HUES64 (cell line): ENCODE measurements around the gene FGF19.

ENCODE experiments used
- H3K27ac ChIP-seq: 2 replicates; pipeline ENCODE4 v1.7.0; 2013; ENCODE audit warnings: low read depth, low read length, inconsistent platforms
- H3K27me3 ChIP-seq: 2 replicates; pipeline ENCODE4 v1.6.1; 2013; ENCODE audit warnings: mild to moderate bottlenecking, low read length; ENCODE audit not compliant: insufficient read depth
- H3K36me3 ChIP-seq: 2 replicates; pipeline ENCODE4 v1.6.1; 2013; ENCODE audit warnings: mild to moderate bottlenecking, low read length; ENCODE audit not compliant: insufficient read depth
- H3K4me1 ChIP-seq: 2 replicates; pipeline ENCODE4 v1.6.1; 2013; ENCODE audit warnings: mild to moderate bottlenecking, low read length, moderate library complexity; ENCODE audit not compliant: insufficient read depth
- H3K4me3 ChIP-seq: 2 replicates; pipeline ENCODE4 v1.5.1; 2013; ENCODE audit warnings: mild to moderate bottlenecking, low read length, moderate library complexity
- H3K9ac ChIP-seq: 2 replicates; pipeline ENCODE4 v1.6.1; 2013; ENCODE audit warnings: mild to moderate bottlenecking, low read depth, low read length
- H3K9me3 ChIP-seq: 2 replicates; pipeline ENCODE4 v1.6.1; 2013; ENCODE audit warnings: low read depth, low read length; ENCODE audit not compliant: insufficient read depth
- WGBS: fragments of 150-250, 120-280 bp; methylation state at CpG from one replicate; pipeline ENCODE4 v1.1.7; 2013; ENCODE audit warnings: missing lambda C conversion rate; 5-methylcytosine and 5-hydroxymethylcytosine counted together

FGF19 gene

GRCh38 chr11:69666752-69667536, 36.9 kb downstream of the FGF19 start:
- Histone ChIP-seq H3K9ac (no peak overlapping the region), H3K27ac (no peak overlapping the region), H3K4me3 (no peak overlapping the region), H3K4me1 (no peaks in the 10 kb centered on the region), H3K36me3 (peaks cover 56% of the 10 kb centered on the region), H3K9me3 (no peaks in the 10 kb centered on the region), H3K27me3 (no peaks in the 10 kb centered on the region)
- 93% methylated on average over 32 of the region's 33 CpGs for WGBS

DNA sequence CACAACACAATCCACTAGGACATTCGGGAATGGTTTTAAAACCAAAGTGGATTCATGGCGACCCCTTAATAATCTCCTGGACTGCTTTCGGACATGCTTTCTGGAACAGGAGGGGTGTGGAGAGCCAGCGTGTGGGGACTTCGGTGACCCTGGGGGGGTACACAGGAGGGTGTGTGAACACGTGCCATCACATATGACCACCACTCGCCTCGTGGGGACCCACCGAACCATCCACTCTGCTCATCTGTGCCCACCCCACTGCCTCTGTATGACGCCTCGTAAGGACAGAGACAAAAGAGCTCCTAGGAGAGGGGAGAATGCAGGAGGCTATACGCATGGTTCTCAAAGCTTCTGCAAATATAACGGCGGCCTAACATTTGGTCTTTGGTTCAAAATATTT, 37.6 kb downstream of the FGF19 start:
- 96% methylated on average over 14 of the region's 14 CpGs for WGBS
- Histone ChIP-seq H3K27me3 (no peaks in the 10 kb centered on the region), H3K36me3 (peaks cover 49% of the 10 kb centered on the region), H3K4me1 (no peaks in the 10 kb centered on the region), H3K4me3 (no peak overlapping the region), H3K9me3 (no peaks in the 10 kb centered on the region), H3K27ac (no peak overlapping the region), H3K9ac (no peak overlapping the region)

- no peaks in the 10 kb centered on the region for H3K9me3 ChIP-seq
Measured at GRCh38 chr11:69665669-69666068, 38.2 kb downstream of the FGF19 start.

DNA sequence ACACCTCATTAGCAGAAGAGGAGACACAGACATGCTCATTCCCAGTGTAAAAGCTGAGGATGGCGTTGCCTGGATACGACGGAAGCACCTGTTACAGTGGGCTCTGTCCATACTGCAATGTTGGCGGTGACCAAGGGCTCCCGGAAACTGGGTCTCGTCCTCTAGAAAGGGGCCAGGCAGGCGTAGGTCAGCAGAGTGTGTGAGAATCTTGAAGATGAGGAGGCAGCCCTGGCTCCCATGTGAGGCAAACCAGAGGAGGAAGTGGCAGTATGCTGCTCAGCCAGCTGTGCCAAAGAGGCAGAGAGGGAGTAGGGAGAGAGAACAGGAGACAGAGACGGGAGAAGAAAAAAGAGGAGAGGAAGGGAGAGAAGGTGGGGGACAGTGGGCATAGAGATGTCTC, 38.9 kb downstream of the FGF19 start:
- WGBS: 97% methylated on average over 8 of the region's 8 CpGs
- H3K9ac ChIP-seq: no peak overlapping the region

More at GRCh38 chr11:69665669-69666068, 38.2 kb downstream of the FGF19 start:
- Histone ChIP-seq H3K27me3 (no peaks in the 10 kb centered on the region), H3K36me3 (peaks cover 46% of the 10 kb centered on the region), H3K4me1 (no peaks in the 10 kb centered on the region), H3K27ac (no peak overlapping the region), H3K4me3 (no peak overlapping the region), H3K9ac (no peak overlapping the region)
- 95% methylated on average over 11 of the region's 11 CpGs for WGBS

DNA sequence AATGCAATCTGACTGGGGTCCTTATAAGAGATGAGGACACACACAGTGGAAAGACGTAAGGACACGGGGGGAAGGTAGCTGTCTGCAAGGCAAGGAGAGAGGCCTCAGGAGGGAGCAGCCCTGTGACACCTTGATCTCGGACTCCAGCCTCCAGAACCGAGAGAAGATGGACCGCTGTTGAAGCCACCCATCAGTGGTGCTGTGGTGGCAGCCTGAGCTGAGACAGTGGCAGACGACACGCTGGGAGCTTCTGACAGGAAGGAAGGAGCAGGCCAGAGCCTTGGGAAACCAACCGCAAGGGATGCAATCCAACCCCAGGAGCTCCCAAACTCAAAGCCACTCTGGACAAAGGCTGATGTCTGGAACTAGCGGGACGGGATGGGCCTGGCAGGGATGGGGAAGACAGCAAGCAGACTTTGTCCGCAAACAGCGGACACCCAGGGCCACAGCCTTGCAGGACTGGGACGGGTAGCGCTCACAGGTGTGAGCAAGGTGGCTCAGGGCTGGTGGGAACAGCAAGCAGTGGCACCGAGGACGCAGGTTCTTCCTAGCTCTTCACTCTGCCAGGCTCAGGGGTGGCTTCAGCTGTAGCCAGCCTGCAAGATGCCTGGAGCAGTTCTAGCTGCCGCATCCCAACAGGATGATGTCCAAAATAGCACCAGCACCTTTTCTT, 39.6 kb downstream of the FGF19 start:
- Histone ChIP-seq H3K36me3 (peaks cover 42% of the 10 kb centered on the region), H3K9ac (no peak overlapping the region), H3K27me3 (no peaks in the 10 kb centered on the region), H3K4me3 (no peak overlapping the region), H3K27ac (no peak overlapping the region), H3K4me1 (no peaks in the 10 kb centered on the region), H3K9me3 (no peaks in the 10 kb centered on the region)
- WGBS: 96% methylated on average over 17 of the region's 17 CpGs

More for the DNA sequence above, 38.9 kb downstream of the FGF19 start:
- H3K36me3 ChIP-seq: peaks cover 46% of the 10 kb centered on the region
- no peak overlapping the region for H3K4me3 ChIP-seq
- H3K4me1 ChIP-seq: no peaks in the 10 kb centered on the region
- no peaks in the 10 kb centered on the region for H3K27me3 ChIP-seq
- no peak overlapping the region for H3K27ac ChIP-seq
- H3K9me3 ChIP-seq: no peaks in the 10 kb centered on the region

GRCh38 chr11:69663326-69663725, 40.5 kb downstream of the FGF19 start:
- WGBS: 96% methylated on average over 6 of the region's 6 CpGs

DNA sequence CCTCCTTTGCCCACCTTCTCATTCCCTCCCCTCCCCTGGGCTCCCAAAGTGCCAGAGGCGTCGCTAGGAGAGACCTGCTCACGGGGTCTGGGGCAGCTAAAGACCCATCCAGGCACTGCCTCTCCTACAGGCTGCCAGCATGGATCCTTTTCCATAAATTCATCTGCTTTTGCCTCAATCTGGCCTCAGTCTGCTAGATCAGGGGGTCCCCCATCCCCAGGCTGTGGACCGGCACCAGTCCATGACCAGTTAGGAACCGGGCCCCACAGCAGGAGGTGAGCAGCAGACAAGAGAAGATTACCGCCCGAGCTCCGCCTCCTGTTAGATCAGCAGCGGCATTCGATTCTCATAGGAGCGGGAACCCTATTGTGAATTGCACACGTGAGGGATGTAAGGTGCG, 41.0 kb downstream of the FGF19 start:
- Histone ChIP-seq H3K27ac (no peak overlapping the region), H3K36me3 (peaks cover 38% of the 10 kb centered on the region), H3K9me3 (no peaks in the 10 kb centered on the region), H3K9ac (no peak overlapping the region), H3K4me1 (peaks cover 12% of the 10 kb centered on the region), H3K27me3 (no peaks in the 10 kb centered on the region), H3K4me3 (no peak overlapping the region)
- 84% methylated on average over 12 of the region's 13 CpGs for WGBS

More at GRCh38 chr11:69663326-69663725, 40.5 kb downstream of the FGF19 start:
- Histone ChIP-seq H3K36me3 (peaks cover 39% of the 10 kb centered on the region), H3K27me3 (no peaks in the 10 kb centered on the region), H3K4me1 (peaks cover 7% of the 10 kb centered on the region), H3K9me3 (no peaks in the 10 kb centered on the region), H3K4me3 (no peak overlapping the region), H3K27ac (no peak overlapping the region), H3K9ac (no peak overlapping the region)

DNA sequence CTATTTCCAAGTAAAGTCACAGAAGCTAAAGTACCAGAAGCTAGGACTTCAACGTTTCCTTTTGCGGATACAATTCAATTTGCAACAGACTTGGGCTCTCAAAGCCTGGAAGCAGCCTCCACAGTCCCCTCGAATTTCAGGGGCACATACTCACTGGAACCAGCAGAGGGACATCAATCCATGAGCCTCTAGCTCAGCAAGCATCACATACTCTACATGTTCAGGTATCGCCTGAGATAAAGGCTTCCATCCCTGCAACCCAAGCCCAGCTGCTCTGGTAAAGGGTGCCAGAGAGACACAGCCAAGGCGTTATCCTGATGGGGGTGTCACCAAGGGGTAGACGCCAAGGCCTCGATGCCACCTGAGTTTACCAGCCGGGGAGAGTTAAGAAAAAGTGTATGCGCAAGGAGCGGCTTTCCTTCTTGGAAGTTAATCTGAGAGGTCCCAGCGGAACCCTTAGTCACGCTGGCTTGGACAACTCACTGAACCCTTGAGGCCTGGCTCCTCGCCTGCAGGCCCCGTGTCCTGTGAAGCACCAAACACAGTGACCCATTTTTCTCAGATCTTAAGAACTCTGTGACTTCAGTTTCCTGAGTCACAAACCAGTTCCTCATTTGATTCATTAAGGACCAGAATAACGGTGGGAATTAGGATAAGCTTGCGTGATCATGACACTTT, 41.7 kb downstream of the FGF19 start:
- Histone ChIP-seq H3K27ac (no peak overlapping the region), H3K4me3 (no peak overlapping the region), H3K4me1 (peaks cover 15% of the 10 kb centered on the region), H3K9me3 (no peaks in the 10 kb centered on the region), H3K9ac (no peak overlapping the region), H3K36me3 (peaks cover 32% of the 10 kb centered on the region), H3K27me3 (no peaks in the 10 kb centered on the region)
- 89% methylated on average over 16 of the region's 16 CpGs for WGBS

DNA sequence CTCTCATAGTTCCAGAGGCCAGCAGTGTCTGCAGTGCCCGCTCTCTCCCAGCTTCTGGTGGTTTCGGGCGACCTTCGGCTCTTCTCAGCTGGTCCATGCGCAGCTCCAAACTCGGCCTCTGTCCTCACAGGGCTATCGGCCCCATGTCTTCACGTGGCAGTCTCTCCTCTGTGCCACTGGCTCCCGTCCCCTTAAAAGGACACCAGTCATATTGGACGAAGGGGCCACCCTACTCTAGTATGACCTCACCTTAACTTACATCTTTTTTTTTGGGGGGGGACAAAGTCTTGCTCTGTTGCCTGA, 42.5 kb downstream of the FGF19 start:
- Histone ChIP-seq H3K9me3 (no peaks in the 10 kb centered on the region), H3K9ac (no peak overlapping the region), H3K4me3 (no peak overlapping the region), H3K27ac (no peak overlapping the region), H3K36me3 (peaks cover 24% of the 10 kb centered on the region), H3K27me3 (no peaks in the 10 kb centered on the region), H3K4me1 (peaks cover 15% of the 10 kb centered on the region)
- 74% methylated on average over 10 of the region's 10 CpGs for WGBS

GRCh38 chr11:69660001-69660500, 43.8 kb downstream of the FGF19 start:
- Histone ChIP-seq H3K4me1 (peaks cover 15% of the 10 kb centered on the region), H3K27ac (no peak overlapping the region), H3K9me3 (no peaks in the 10 kb centered on the region), H3K4me3 (no peak overlapping the region), H3K36me3 (peaks cover 17% of the 10 kb centered on the region), H3K27me3 (no peaks in the 10 kb centered on the region), H3K9ac (no peak overlapping the region)
- WGBS: 93% methylated on average over 4 of the region's 4 CpGs

DNA sequence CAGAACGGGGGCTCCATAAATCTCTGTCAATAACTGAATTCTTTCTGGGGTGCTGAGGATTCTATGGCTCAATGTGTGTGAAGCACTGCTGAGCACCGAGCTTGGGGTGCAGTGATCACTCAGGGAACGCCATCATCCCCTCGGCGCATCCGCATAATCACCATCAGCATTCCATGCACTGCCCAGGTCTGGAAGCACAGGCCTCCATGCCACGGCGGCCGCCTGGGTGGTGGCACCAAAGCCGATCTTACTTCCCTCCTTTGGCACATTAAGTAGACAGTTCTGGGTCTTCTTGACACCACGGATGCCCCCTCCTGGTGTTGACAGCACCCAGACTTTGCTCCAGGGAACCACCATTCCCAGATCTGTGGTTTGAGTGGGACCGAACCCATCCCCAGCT, 44.2 kb downstream of the FGF19 start:
- Histone ChIP-seq H3K9ac (no peak overlapping the region), H3K27ac (no peak overlapping the region), H3K27me3 (no peaks in the 10 kb centered on the region), H3K9me3 (no peaks in the 10 kb centered on the region), H3K4me3 (no peak overlapping the region), H3K36me3 (peaks cover 12% of the 10 kb centered on the region; the same call in 1 of the 2 replicates), H3K4me1 (peaks cover 15% of the 10 kb centered on the region)
- WGBS: 95% methylated on average over 12 of the region's 12 CpGs
